ENCODE results near the gene AFDN.

AFDN gene

DNA sequence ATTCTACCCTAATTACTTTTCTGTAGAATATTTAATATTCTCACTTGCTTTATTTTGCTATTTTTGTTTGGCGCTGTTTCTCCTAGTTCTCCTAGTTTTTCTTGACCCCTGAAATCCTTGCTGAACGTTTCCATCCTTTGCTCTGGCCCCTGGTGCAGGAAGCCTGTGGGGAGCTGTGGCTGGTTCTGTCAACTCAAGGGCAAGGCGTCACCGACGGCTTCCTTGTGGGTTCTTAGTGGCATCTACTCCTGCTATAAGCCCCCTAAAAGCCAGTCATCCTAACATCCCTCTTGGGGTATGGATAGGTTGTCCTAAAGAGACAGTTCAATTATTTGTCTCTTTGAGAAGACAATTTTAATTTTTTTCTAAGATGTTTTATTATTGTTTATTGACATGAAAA, 133.9 kb downstream of the AFDN start:
- Histone ChIP-seq H3K27ac (no peak overlapping the region), H3K4me1 (no peaks in the 10 kb centered on the region), H3K36me3 (peaks cover 13 to 48% (median 21%) of the 10 kb centered on the region in 3 donors), H3K9me3 (no peaks in the 10 kb centered on the region), H3K4me3 (no peak overlapping the region), H3K27me3 (no peaks in the 10 kb centered on the region)
- no peak for DNase-seq
- TF ChIP-seq, protein P1, sequence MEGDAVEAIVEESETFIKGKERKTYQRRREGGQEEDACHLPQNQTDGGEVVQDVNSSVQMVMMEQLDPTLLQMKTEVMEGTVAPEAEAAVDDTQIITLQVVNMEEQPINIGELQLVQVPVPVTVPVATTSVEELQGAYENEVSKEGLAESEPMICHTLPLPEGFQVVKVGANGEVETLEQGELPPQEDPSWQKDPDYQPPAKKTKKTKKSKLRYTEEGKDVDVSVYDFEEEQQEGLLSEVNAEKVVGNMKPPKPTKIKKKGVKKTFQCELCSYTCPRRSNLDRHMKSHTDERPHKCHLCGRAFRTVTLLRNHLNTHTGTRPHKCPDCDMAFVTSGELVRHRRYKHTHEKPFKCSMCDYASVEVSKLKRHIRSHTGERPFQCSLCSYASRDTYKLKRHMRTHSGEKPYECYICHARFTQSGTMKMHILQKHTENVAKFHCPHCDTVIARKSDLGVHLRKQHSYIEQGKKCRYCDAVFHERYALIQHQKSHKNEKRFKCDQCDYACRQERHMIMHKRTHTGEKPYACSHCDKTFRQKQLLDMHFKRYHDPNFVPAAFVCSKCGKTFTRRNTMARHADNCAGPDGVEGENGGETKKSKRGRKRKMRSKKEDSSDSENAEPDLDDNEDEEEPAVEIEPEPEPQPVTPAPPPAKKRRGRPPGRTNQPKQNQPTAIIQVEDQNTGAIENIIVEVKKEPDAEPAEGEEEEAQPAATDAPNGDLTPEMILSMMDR (IDR thresholded peaks at IDR 0.05) = no peak
- intact Hi-C loops (cut with DNase I; ENCODE audit: low total_unique reads) = no loop called here

DNA sequence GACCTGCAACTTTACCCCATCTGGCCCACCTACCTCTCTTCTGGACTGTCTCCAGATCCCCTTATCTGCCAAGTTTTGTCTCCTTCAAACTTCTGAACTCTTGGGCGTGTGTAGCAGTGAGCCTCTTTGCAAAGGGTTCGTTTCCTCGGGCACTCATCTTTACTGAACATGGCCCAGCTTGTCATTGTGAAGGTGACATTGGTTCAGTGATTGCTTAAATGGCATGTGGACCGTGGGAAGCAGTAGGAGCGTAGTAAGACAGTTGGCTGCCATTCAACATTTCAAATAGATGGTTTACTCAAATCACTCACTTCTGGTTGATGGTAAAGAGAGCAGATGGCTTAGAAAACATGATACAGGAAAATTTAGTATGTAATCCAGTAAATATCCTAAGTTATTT, 136.0 kb downstream of the AFDN start:
- H3K4me3 ChIP-seq = no peak overlapping the region
- H3K9me3 ChIP-seq = no peaks in the 10 kb centered on the region
- H3K36me3 ChIP-seq = peaks cover 25 to 54% (median 30%) of the 10 kb centered on the region in 3 donors
- no peak overlapping the region for H3K27ac ChIP-seq
- TF ChIP-seq, protein P1 (IDR thresholded peaks at IDR 0.05) = no peak
- no peak for DNase-seq
- H3K27me3 ChIP-seq = no peaks in the 10 kb centered on the region
- intact Hi-C loops (cut with DNase I; ENCODE audit: low total_unique reads) = no loop called here
- H3K4me1 ChIP-seq = no peaks in the 10 kb centered on the region

DNA sequence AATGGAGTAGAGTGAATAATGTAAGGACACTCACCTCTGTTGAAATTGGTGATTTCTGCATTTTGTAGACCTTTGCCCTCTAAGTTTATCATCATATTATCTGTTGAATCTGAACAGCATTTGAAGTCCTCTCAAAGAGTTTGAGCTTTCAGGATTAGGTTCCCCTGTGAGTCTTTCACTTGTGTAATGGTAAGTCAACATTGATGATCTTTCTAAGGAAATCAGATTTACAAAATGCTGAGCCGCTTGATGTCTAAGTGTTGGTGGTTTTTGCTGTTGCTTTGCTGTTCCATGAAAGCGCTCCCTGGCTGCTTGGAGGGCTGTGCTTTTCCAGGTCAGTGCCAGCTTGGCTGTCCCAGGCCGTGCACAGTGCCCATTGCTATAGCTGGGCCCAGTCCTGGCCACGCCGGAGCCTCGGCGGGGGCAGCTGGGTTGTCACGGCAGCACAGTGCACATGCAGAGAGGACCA, 136.9 kb downstream of the AFDN start:
- H3K36me3 ChIP-seq = peaks cover 25 to 62% (median 33%) of the 10 kb centered on the region in 3 donors
- H3K27me3 ChIP-seq = no peaks in the 10 kb centered on the region
- H3K9me3 ChIP-seq = no peaks in the 10 kb centered on the region
- TF ChIP-seq, protein P1 (IDR thresholded peaks at IDR 0.05) = no peak
- no peak for DNase-seq
- intact Hi-C loops (cut with DNase I; ENCODE audit: low total_unique reads) = no loop called here
- no peak overlapping the region for H3K27ac ChIP-seq
- no peaks in the 10 kb centered on the region for H3K4me1 ChIP-seq
- no peak overlapping the region for H3K4me3 ChIP-seq

DNA sequence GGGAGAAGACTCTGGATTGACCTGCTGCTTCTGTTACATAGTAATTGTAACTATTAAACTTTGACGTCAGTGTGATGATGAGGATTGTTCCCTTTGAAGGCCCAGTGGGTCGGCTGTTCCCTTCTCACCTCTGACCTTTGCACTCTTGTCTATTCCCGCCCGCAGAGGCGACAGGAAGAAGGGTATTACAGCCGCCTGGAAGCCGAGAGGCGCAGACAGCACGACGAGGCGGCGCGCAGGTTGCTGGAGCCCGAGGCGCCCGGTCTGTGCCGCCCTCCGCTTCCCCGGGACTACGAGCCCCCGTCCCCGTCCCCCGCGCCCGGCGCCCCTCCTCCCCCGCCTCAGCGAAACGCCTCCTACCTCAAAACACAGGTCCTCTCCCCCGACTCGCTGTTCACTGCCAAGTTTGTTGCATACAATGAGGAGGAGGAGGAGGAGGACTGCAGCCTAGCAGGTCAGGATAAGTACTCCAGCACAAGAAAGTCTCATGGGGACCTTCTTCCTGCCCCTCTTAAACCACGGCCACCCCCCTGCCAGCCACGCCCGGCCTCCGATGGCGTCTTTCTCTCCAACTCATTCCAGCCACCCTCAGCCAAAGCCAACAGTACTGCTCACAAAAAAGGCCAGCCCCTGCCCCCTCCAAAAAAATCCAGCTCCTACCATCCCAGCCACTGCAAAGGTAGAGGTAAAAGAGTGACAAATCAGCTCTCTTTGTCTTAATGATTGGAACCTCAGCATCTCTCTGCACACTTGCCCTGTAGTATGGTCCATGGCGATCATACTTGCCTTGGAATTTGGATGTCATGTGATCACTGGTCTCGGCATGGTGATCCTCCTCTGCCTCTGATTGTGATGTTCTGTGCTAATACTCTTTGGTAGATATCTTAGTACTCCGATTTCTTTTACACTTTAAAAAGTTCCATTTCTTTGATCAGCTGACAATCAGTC, 139.2 kb downstream of the AFDN start:
- Histone ChIP-seq H3K27me3 (no peaks in the 10 kb centered on the region), H3K36me3 (peaks cover 29 to 81% (median 48%) of the 10 kb centered on the region in 3 donors), H3K4me3 (no peak overlapping the region), H3K4me1 (no peaks in the 10 kb centered on the region), H3K27ac (no peak overlapping the region), H3K9me3 (no peaks in the 10 kb centered on the region)
- no peak for DNase-seq
- TF ChIP-seq, protein P1 (IDR thresholded peaks at IDR 0.05) = no peak
- intact Hi-C loops (cut with DNase I; ENCODE audit: low total_unique reads) = no loop called here

DNA sequence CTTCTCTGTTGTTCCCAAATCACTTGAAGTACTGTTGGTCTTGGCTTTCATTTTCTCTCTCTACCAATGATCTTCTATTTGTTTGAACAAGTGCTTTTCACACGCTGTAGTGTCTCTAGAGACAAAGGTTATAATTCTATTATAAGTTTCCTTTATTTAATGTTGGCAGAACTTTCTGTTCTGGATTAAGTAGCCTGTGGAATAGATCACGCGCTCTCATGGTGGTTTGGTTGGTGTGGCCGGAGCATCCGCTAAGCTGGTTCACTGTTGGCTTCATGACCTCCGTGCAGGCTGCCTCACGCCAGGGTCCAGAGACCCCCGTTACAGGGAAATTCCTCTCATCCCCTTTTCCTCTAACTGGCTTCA, 139.8 kb downstream of the AFDN start:
- H3K27ac ChIP-seq = no peak overlapping the region
- no peak for DNase-seq
- peaks cover 29 to 84% (median 54%) of the 10 kb centered on the region in 3 donors for H3K36me3 ChIP-seq
- H3K4me1 ChIP-seq = no peaks in the 10 kb centered on the region
- TF ChIP-seq, protein P1 (IDR thresholded peaks at IDR 0.05) = no peak
- H3K4me3 ChIP-seq = no peak overlapping the region
- no peaks in the 10 kb centered on the region for H3K9me3 ChIP-seq
- no peaks in the 10 kb centered on the region for H3K27me3 ChIP-seq
- intact Hi-C loops (cut with DNase I; ENCODE audit: low total_unique reads) = no loop called here
